HG02588 (cell line): ENCODE measurements around the gene SPOUT1.
"Not testable (repeated sequence)": the region's sequence is repeated elsewhere in the genome, so short reads cannot be mapped to it uniquely, and the experiment has no call there.

Experiments used
- ATAC-seq: cut with Tn5 transposase; IDR thresholded peaks from one replicate; pipeline ENCODE4 v1.9.1; 2021; ENCODE audit warnings: mild to moderate bottlenecking, moderate library complexity; ENCODE audit not compliant: unreplicated experiment

SPOUT1 gene, protein sequence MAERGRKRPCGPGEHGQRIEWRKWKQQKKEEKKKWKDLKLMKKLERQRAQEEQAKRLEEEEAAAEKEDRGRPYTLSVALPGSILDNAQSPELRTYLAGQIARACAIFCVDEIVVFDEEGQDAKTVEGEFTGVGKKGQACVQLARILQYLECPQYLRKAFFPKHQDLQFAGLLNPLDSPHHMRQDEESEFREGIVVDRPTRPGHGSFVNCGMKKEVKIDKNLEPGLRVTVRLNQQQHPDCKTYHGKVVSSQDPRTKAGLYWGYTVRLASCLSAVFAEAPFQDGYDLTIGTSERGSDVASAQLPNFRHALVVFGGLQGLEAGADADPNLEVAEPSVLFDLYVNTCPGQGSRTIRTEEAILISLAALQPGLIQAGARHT

DNA sequence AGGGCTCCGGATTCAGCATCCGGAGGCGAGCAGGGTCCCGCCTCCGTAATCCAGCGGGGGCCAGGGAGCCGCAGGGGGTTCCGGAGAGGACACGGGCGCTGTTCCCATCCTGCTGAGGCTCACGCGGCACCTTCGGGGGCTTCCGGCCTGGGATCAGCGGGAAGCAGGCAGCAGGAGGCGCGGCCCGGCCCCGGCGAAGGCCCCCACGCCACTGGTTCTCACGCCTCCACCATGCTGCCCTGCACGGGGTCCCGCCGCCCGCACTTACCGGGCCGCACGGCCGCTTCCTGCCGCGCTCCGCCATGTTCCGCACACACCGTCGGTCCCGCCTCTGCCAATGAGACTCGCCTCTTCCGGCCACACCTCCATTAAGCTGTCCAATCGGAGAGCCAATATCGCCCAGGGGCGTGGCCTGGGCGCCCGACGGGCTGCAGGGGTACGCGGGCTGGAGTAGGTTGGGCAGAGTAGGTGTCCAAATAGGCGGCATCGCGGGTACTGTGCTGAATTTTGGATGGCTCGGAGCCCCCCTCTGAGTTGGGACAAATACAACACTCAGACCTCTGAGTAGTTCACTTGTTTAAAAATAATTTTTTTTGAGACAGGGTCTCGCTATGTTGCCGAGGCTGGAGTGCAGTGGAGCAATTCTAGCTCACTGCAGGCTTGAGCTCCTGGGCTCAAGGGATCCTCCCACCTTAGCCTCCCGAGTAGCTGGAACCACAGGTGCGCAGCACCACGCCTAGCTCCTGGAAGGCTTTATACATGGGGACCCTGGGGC is at the start of gene SPOUT1:
SPOUT1 (minus strand) TSS at position 318 of the 775 bp plus-strand sequence; CDS start at position 304, 14 bp downstream.
- ATAC-seq: peak; percentile 93

DNA sequence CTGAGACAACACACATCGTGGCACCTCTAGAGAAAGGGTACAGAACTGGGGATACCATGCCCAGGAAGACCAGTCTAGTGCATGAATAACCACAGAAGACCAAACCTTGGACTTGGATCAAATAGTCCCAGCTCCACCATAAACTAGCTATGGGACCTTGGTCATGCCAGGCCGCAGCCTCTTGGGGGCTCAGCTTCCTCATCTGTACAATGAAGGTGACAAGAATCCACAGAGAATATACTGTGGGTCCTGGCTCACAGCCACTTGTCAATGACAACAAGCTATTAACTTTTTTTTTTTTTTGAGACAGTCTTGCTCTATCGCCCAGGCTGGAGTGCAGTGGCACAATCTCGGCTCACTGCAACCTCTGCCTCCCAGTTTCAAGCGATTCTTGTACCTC is 48.3 kb upstream of the SPOUT1 start:
- no peak for ATAC-seq

DNA sequence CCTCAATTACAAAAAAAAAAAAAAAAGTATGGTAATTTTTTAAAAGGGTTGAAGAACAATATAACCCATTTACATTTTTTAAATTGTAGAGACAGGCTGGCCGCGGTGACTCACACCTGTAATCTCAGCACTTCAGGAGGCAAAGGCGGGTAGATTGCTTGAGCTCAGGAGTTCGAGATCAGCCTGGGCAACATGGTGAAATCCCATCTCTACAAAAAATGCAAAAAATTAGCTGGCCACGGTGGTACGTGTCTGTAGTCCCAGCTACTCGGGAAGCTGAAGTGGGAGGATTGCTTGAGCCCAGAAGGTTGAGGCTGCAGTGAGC is 41.3 kb upstream of the SPOUT1 start:
- not testable (repeated sequence) for ATAC-seq

- no peak for ATAC-seq
These were observed 40.7 kb upstream of the SPOUT1 start for GRCh38 chr9:128870128-128870940.

DNA sequence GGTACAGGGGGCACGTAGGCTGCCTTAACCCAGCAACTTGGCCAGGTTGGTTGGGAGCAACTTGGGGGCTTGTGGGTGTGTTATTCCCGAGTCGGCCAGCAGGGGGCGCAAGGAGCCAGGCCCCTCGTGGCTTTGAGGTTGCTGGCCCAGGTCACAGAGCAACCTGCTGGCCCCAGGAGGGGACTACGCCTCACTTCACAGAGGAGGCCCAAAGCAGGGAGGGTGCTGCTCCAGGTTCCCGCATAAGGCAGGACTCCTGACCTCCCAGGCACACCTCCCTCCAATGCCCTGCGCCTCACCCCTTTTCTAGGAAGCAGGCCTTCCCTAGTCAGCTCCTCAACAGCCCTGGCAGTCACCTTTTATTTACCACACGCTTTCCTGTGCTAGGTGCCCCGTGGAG is 34.1 kb upstream of the SPOUT1 start:
- no peak for ATAC-seq

GRCh38 chr9:128862401-128862851 is 32.8 kb upstream of the SPOUT1 start:
- no peak for ATAC-seq

- ATAC-seq: no peak
These were observed 31.9 kb upstream of the SPOUT1 start for GRCh38 chr9:128861501-128861900.

DNA sequence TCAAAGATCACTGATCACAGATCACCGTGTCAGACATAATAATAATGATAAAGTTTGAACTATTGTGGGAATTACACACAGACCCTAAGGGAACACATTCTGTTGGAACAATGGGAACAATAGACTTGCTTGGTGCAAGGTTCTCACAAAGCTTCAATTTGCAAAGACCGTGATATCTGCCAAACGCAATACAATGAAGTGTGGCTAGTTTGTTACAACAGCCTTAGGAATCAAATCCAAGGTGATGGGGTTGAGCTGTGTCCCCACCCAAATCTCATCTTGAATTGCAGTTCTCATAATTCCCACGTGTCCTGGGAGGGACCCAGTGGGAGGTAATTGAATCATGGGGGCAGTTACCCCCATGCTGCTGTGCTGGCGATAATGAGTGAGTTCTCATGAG is 31.3 kb upstream of the SPOUT1 start:
- no peak for ATAC-seq

GRCh38 chr9:128858476-128858875 is 28.9 kb upstream of the SPOUT1 start:
- not testable (repeated sequence) for ATAC-seq

GRCh38 chr9:128854454-128854853 is 24.9 kb upstream of the SPOUT1 start:
- not testable (repeated sequence) for ATAC-seq

DNA sequence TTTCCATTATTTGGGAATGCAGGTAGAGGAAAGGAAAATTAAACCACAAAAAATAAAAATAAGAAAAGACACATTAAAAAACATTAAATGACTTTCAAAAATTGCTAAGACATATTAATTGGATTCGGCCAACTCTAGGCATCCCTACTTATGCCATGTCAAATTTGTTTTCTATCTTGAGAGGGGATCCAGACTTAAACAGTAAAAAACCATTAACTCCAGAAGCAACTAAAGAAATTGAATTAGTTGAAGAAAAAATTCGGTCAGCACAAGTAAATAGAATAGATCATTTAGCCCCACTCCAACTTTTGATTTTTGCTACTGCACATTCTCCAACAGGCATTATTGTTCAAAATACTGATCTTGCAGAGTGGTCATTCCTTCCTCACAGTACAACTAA is 23.1 kb upstream of the SPOUT1 start:
- ATAC-seq: not testable (repeated sequence)

GRCh38 chr9:128851779-128852600 is 22.4 kb upstream of the SPOUT1 start:
- ATAC-seq: not testable (repeated sequence)

DNA sequence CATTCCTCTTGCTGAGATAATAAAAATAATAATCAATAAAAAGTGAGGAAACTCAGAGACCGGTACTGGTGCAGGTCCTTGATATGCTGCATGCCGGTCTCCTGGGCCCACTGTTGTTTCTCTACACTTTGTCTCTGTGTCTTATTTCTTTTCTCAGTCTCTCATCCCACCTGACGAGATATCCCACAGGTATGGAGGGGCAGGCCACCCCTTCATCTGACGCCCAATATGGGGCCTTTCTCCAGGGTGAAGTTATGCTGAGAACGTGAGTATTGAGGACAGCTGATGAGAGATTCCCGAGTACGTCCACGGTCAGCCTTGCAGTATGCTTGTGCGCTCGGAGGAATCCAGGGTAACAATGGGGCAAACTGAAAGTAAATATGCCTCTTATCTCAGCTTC is 21.4 kb upstream of the SPOUT1 start:
- ATAC-seq: not testable (repeated sequence)

DNA sequence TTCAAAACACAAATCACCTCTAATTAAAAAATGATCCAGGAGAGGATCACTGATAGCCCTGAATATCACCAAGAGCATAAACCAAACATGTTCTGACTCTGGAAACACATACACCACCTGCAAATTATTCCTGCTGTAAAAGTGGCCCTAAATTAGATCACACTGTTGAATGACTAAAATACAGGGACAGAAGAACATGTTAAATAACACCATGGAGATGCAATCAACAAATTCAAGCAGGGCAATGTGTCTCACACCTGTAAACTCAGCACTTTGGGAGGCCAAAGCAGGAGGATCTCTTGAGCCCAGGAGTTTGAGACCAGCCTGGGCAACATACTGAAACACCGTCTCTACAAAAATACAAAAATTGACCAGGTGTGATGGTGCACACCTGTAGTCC is 18.2 kb upstream of the SPOUT1 start:
- no peak for ATAC-seq

- no peak for ATAC-seq
These were observed 17.1 kb upstream of the SPOUT1 start for GRCh38 chr9:128846680-128847030.

DNA sequence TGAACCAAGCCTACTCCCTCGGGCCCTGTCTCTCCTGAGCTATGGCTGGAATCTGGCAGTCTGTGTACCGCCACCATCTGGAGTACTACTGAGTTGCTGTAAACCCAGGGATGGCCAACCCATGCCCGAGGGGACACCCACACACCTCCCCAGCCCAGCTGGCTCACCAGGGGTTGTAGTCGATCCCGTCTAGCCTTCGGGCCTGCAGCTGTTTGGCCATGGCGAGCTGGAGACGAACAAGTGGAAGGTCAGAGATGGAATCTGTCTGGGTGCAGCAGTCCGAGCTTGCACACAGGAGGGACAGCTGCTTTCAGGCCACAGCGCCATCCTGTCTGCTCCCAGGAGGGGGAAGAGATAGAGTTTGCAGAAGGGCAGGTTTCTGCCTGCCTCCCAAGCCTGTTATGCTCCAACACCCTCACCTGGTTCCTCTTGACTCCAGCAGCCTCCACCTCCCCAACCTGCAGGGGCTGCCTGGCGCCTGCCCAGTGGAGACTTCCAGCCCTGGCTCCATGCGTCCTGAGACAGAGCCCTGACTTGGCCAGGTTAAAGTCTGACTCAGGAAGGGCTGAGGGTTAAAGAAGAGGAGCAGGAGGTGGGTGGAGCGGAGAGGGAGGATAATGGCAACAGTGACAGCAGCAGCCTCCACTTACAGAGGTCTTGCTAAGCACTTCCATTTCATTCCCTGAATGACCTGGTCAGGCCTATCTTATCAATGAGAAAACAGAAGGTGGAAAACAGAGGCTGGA is 15.8 kb upstream of the SPOUT1 start:
- ATAC-seq: no peak

DNA sequence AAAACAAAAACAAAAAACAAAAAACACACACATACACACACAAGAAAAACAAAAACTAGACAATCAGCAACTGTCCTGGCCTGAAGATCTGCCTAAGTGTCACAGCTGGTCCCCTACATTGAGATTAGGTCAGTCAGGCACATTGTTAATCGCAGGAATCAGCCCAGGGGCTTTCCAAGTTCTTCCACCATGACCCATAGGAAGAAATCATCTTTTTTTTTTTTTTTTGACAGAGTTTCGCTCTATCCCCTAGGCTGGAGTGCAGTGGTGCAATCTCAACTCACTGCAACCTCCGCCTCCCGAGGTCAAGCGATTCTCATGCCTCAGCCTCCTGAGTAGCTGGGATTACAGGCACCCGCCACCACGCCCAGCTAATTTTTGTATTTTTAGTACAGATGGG is 13.6 kb upstream of the SPOUT1 start:
- ATAC-seq: not testable (repeated sequence)

DNA sequence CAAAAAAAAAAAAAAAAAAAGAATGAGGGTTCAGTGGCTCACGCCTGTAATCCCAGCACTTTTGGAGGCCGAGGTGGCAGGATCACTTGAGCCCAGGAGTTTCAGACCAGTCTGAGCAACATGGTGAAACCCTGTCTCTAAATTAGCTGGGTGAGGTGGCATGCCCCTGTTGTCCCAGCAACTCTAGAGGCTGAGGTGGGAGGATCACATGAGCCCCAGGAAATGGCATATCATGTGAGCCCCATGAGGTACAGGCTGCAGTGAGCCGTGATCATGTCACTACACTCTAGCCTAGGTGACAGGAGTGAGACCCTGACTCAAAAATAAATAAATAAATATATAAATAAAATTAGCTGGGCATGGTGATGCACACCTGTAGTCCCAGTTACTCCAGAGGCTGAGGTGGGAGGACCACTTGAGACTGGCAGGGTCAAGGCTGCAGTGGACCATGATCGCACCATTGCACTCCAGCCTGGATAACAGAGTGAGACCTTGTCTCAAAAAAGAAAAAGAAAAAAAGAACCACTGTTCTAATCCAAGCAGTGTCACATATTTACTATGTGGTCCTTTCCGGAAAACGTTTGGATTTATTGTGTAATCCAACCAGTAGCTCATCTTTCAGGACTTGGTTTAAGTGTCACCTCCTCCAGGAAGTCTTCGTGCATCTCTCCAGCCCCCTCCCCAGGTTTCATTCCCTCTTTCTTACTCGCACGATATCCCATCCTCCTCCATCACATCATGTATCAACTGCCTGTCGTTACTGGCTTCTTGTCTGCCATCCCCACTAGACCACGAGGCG is 12.3 kb upstream of the SPOUT1 start:
- ATAC-seq: no peak

DNA sequence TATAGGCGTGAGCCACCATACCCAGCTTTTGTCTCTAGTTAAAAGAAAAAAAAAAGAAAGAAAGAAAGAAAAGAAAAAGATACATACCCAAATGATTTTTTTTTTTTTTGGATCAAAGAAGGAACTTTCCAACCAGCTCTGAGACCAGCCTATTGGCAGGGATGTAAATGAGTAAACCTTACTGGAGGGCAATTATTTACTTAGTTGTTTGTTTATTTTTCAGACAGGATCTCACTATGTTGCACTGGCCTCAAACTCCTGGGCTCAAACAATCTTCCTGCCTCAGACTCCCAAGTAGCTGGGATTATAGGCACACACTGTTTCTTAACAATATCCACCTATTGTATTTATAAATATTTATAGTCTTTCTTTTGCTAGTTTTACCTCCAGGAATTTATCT is 10.9 kb upstream of the SPOUT1 start:
- no peak for ATAC-seq
